GM12892 (cell line): Measurements from ENCODE around the gene KRTAP12-3.

Source experiments
- POLR2A ChIP-seq: IDR thresholded peaks from 2 replicates; pipeline ENCODE4 v1.6.1; 2011; ENCODE audit warnings: low read depth, low read length, control low read depth
- TAF1 ChIP-seq: IDR thresholded peaks from 2 replicates; pipeline ENCODE4 v1.6.1; 2011; ENCODE audit warnings: low read depth, mild to moderate bottlenecking, control low read depth, low read length, borderline replicate concordance

GRCh38 chr21:44695641-44696040 lies 37.9 kb downstream of the KRTAP12-3 start:
- TF ChIP-seq POLR2A, result no peak
- no peak for TF ChIP-seq TAF1
